Central memory CD4-positive, alpha-beta T cell (primary cell): ENCODE results near the gene FGFR4.

Source experiments
- DNase-seq: peaks from one replicate; pipeline ENCODE4 v3.0.0; 2022

Gene FGFR4

GRCh38 chr5:177103523-177104253 is 17.0 kb downstream of the FGFR4 start:
- no peak for DNase-seq

GRCh38 chr5:177105691-177106476 is 19.2 kb downstream of the FGFR4 start:
- no peak for DNase-seq

- no peak for DNase-seq
Observed at GRCh38 chr5:177107159-177107558, 20.4 kb downstream of the FGFR4 start.

GRCh38 chr5:177109810-177110209 is 23.1 kb downstream of the FGFR4 start:
- DNase-seq: no peak

GRCh38 chr5:177111720-177112394 is 25.1 kb downstream of the FGFR4 start:
- DNase-seq: peak; percentile 34

GRCh38 chr5:177112589-177113220 is 26.0 kb downstream of the FGFR4 start:
- DNase-seq: no peak

GRCh38 chr5:177113566-177114424 is 27.1 kb downstream of the FGFR4 start:
- DNase-seq: peak; percentile 69

- peak; percentile 77 for DNase-seq
Observed at GRCh38 chr5:177116631-177117373, 30.1 kb downstream of the FGFR4 start.

- no peak for DNase-seq
Observed at GRCh38 chr5:177117441-177118045, 30.8 kb downstream of the FGFR4 start.

- no peak for DNase-seq
Observed at GRCh38 chr5:177122566-177122965, 35.9 kb downstream of the FGFR4 start.

- no peak for DNase-seq
Observed at GRCh38 chr5:177123789-177124485, 37.2 kb downstream of the FGFR4 start.

- DNase-seq: no peak
Observed at GRCh38 chr5:177124486-177124991, 37.8 kb downstream of the FGFR4 start.

- no peak for DNase-seq
Observed at GRCh38 chr5:177126771-177127170, 40.1 kb downstream of the FGFR4 start.

GRCh38 chr5:177128551-177128981 is 41.9 kb downstream of the FGFR4 start:
- DNase-seq: peak; percentile 35

GRCh38 chr5:177130211-177131018 is 43.7 kb downstream of the FGFR4 start:
- DNase-seq: no peak

GRCh38 chr5:177131019-177131320 is 44.3 kb downstream of the FGFR4 start:
- DNase-seq: no peak

- no peak for DNase-seq
Observed at GRCh38 chr5:177131352-177132135, 44.8 kb downstream of the FGFR4 start.
